ENCODE measurements around the gene RPLP1.

Gene RPLP1

GRCh38 chr15:69499521-69500211 lies 47.0 kb downstream of the RPLP1 start:
- no peak for DNase-seq

GRCh38 chr15:69500339-69500738 lies 47.7 kb downstream of the RPLP1 start:
- DNase-seq = no peak

- DNase-seq = no peak
These were observed 48.8 kb downstream of the RPLP1 start for GRCh38 chr15:69501456-69501855.

- no peak for DNase-seq
These were observed 49.9 kb downstream of the RPLP1 start for GRCh38 chr15:69502470-69503045.

GRCh38 chr15:69504352-69505040 lies 51.9 kb downstream of the RPLP1 start:
- no peak for DNase-seq
